ENCODE data around the gene IPMK.

Gene IPMK

DNA sequence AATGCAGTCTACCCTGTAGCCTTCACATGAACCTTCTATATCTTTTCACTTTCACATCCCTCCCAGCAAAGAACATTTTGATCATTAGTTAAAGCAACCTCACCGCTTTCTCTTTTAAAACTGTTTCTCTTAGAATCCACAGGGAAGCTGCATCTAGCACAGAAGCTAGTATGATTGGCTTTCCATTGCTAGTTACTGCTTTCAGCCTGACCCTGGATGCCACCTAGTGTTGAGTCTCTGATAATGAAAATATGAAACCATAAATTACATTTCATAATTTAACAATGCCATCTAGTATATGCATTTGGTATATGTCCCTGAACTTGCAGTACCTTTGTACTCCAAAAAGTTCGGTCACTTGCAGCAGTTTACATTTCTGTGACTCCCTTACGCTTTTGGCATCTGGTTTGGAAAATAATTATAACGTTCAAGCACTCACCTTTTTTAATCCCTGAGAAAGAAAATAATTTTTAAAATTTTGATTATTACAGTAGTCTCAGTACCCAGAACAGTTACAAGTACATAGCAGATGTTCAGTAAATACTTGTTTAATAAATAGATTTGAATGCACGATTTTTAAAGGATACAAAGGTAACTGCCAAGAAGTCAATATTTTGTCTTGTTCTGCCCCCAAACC lies 24.0 kb upstream of the IPMK start:
- Histone ChIP-seq H3K4me1 (ENCODE audit: control insufficient read depth in 1 of 2, insufficient read depth in 1 of 2, low read depth in 1 of 2, low read length in 1 of 2) (peaks cover 0 to 9% of the 10 kb centered on the region in 2 experiments), H3K36me3 (no peaks in the 10 kb centered on the region), H3K27ac (no peak overlapping the region), H3K4me3 (ENCODE audit: low read depth in 1 of 2, low read length in 1 of 2) (no peak overlapping the region), H3K9me3 (no peaks in the 10 kb centered on the region), H3K27me3 (no peaks in the 10 kb centered on the region)
- TF ChIP-seq, protein P1, sequence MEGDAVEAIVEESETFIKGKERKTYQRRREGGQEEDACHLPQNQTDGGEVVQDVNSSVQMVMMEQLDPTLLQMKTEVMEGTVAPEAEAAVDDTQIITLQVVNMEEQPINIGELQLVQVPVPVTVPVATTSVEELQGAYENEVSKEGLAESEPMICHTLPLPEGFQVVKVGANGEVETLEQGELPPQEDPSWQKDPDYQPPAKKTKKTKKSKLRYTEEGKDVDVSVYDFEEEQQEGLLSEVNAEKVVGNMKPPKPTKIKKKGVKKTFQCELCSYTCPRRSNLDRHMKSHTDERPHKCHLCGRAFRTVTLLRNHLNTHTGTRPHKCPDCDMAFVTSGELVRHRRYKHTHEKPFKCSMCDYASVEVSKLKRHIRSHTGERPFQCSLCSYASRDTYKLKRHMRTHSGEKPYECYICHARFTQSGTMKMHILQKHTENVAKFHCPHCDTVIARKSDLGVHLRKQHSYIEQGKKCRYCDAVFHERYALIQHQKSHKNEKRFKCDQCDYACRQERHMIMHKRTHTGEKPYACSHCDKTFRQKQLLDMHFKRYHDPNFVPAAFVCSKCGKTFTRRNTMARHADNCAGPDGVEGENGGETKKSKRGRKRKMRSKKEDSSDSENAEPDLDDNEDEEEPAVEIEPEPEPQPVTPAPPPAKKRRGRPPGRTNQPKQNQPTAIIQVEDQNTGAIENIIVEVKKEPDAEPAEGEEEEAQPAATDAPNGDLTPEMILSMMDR (IDR thresholded peaks at IDR 0.05) = peak; percentile 61

DNA sequence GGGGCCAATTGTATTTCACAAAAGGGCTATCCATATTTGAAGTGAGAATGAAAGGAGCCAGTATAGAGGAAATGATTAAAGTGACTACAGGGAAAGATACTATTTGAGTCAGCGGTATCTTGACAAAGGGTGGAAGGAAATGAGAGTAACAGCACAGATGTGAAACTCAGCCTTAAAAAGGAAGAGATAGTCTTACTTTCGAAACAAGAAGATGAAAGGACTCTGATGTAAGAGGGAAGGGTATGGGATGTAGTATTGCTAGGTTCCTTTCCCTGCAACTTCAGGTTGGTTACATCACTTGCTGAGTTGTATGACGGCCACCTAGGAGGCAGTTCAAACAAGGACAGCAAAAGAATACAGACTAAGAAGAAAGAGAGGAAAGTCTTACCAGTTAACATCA lies 14.9 kb upstream of the IPMK start:
- Histone ChIP-seq H3K9me3 (no peaks in the 10 kb centered on the region), H3K27ac (peak overlapping the region; percentile 89), H3K4me3 (ENCODE audit: low read depth in 1 of 2, low read length in 1 of 2) (peak overlapping the region; percentile 12 to 17)

DNA sequence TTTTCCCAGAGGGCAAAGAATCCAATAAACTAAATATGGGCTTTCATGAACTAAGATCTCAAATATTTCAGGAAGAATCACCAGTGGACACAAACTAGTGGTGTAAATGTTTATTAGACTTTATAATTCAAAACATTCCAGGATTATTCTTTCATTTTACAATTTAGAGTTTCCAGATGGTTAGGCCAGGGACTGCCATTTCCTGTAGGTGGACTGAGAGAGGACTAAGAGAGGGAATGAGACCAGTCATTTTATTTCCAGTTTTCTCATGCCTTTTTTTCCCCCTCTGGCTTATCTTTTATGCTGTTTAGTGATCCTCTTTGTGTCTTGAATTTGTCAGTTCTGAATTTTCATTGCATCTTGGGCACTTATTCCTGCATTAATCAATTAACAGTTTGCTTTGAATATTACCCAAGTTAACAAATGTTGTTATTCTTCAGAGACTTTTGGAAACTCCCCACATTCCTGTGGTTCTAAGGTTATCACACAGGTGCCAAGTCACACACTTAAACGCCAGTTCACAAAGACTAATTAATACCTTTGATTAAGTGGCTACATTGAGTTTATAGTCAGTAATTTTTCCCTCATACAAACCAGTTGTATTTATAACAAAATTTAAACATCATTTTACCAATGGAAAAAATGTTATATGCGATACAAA lies 13.5 kb upstream of the IPMK start:
- Histone ChIP-seq H3K36me3 (no peaks in the 10 kb centered on the region), H3K4me1 (ENCODE audit: control insufficient read depth in 1 of 2, insufficient read depth in 1 of 2, low read depth in 1 of 2, low read length in 1 of 2) (peaks cover 39 to 45% of the 10 kb centered on the region in 2 experiments), H3K4me3 (ENCODE audit: low read depth in 1 of 2, low read length in 1 of 2) (no peak overlapping the region), H3K27me3 (no peaks in the 10 kb centered on the region), H3K9me3 (no peaks in the 10 kb centered on the region), H3K27ac (peak overlapping the region; percentile 89)
- TF ChIP-seq, protein P1 (IDR thresholded peaks at IDR 0.05) = no peak

More for the DNA sequence above, 14.9 kb upstream of the IPMK start:
- H3K36me3 ChIP-seq = no peaks in the 10 kb centered on the region
- H3K4me1 ChIP-seq (ENCODE audit: control insufficient read depth in 1 of 2, insufficient read depth in 1 of 2, low read depth in 1 of 2, low read length in 1 of 2) = peaks cover 39 to 45% of the 10 kb centered on the region in 2 experiments
- no peaks in the 10 kb centered on the region for H3K27me3 ChIP-seq
- TF ChIP-seq, protein P1 (IDR thresholded peaks at IDR 0.05) = no peak

DNA sequence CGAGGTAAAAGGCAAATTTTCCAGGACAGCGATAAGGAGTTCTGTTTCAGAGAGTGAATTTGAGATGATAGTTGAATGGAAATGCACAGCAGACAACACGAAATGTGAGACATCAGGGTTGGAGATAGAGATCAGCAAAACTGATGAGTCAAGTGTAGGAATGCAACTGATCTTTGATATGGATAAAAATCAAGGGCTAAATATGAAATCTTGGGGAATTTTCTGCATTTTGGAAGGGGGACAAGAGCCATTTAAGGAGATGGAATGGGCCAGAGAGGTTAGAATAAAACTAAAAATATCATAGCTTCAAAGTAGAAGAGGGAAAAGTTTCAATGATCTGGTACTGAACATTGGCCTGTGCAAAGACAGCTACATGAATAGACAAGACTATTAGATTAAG lies 12.8 kb upstream of the IPMK start:
- no peaks in the 10 kb centered on the region for H3K27me3 ChIP-seq
- H3K4me1 ChIP-seq (ENCODE audit: control insufficient read depth in 1 of 2, insufficient read depth in 1 of 2, low read depth in 1 of 2, low read length in 1 of 2) = peaks cover 39 to 45% of the 10 kb centered on the region in 2 experiments
- H3K36me3 ChIP-seq = no peaks in the 10 kb centered on the region
- no peak overlapping the region for H3K27ac ChIP-seq
- no peaks in the 10 kb centered on the region for H3K9me3 ChIP-seq
- TF ChIP-seq, protein P1 (IDR thresholded peaks at IDR 0.05) = no peak
- no peak overlapping the region for H3K4me3 ChIP-seq (ENCODE audit: low read depth in 1 of 2, low read length in 1 of 2)

DNA sequence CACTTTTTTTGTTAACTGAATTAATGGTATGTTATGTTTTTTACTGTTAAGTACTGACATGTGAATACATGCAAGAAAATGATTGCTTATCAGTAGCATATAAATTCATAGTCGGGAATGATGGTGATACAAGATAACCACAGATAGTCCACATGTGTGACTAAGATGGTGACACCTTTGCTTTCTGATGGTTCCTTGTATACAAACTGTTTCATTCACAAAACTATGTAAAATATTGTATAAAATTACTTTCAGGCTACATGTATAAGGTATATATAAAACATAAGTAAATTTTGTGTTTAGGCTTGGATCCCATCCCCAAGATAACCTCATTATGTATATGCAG lies 11.2 kb upstream of the IPMK start:
- Histone ChIP-seq H3K36me3 (no peaks in the 10 kb centered on the region), H3K9me3 (no peaks in the 10 kb centered on the region), H3K4me1 (ENCODE audit: control insufficient read depth in 1 of 2, insufficient read depth in 1 of 2, low read depth in 1 of 2, low read length in 1 of 2) (peaks cover 39 to 45% of the 10 kb centered on the region in 2 experiments), H3K27ac (peak overlapping the region; percentile 66), H3K4me3 (ENCODE audit: low read depth in 1 of 2, low read length in 1 of 2) (no peak overlapping the region), H3K27me3 (no peaks in the 10 kb centered on the region)
- TF ChIP-seq, protein P1 (IDR thresholded peaks at IDR 0.05) = no peak

All from neutrophil (primary cell).